Endothelial cell of umbilical vein (primary cell): ENCODE data around the gene LDHD. TPM values are rescaled to one million over a fixed set of nuclear protein-coding genes. Genes with fewer than 3 reads are reported as not detected.

Experiments used
- BruUV-seq: library from RNA; stranded (reverse); fragments of 400-500 nt; replicated peaks from 2 replicates; lab custom pipeline; 2021; lab: Mats Ljungman, UMichigan
- CTCF ChIA-PET: fragments of 300-600, 350-600 bp; sonication (Branson Sonifier 250); formaldehyde crosslinking; loops from one replicate; lab custom pipeline; 2021; ENCODE audit warnings: antibody characterized with exemption, inconsistent platforms; lab: Charles Lee
- POLR2A ChIA-PET: fragments of 300-600, 350-600 bp; sonication (Branson Sonifier 250); formaldehyde crosslinking; loops from one replicate; lab custom pipeline; 2021; ENCODE audit warnings: antibody characterized with exemption, inconsistent platforms; lab: Charles Lee
- DNase-seq: peaks from one replicate; pipeline ENCODE4 v3.0.0-alpha.2; 2011; ENCODE audit warnings: low read depth, low spot score
- FAIRE-seq: peaks from 2 replicates; lab custom pipeline; 2011; peaks lifted over from hg19 to GRCh38; lab: Jason Lieb, UNC
- H2AFZ ChIP-seq: 2 replicates; pipeline ENCODE4 v1.6.0; 2012; ENCODE audit warnings: low read depth, low read length, control low read depth, inconsistent platforms
- H3K27ac ChIP-seq: 2 replicates; pipeline ENCODE4 v1.5.1; 2011; ENCODE audit warnings: low read depth, mild to moderate bottlenecking, control low read depth, low read length, moderate library complexity; ENCODE audit not compliant: insufficient read depth
- H3K27me3 ChIP-seq, 2 experiments: 2 replicates each; pipeline versions ENCODE4 v1.6.0 to v1.6.1; 2011; ENCODE audit warnings: low read length in 2 of 2, mixed read lengths in 1 of 2; ENCODE audit not compliant: control insufficient read depth in 2 of 2, insufficient read depth in 2 of 2
- H3K36me3 ChIP-seq, 2 experiments: 2 replicates in 1 of 2; 3 replicates in 1 of 2; pipeline ENCODE4 v1.5.1; 2011; ENCODE audit warnings: low read length in 2 of 2, mild to moderate bottlenecking in 1 of 2, moderate library complexity in 1 of 2; ENCODE audit not compliant: control insufficient read depth in 2 of 2, insufficient read depth in 2 of 2; ENCODE audit errors: extremely low read depth in 1 of 2
- H3K4me1 ChIP-seq: 3 replicates; pipeline ENCODE4 v1.5.1; 2011; ENCODE audit warnings: mild to moderate bottlenecking, low read length; ENCODE audit not compliant: control insufficient read depth, insufficient read depth; ENCODE audit errors: extremely low read depth
- H3K4me2 ChIP-seq: 2 replicates; pipeline ENCODE4 v1.6.1; 2011; ENCODE audit warnings: low read length, control low read depth, mixed read lengths; ENCODE audit not compliant: insufficient read depth
- H3K4me3 ChIP-seq, 3 experiments: fragments of 200-600 bp in 1 of 3; sonication (generic), shearing (Covaris generic) in 1 of 3; replicated peaks in 1 of 3; 2 replicates each; pipeline ENCODE4 v1.5.1; 2011 to 2016; ENCODE audit warnings: control low read depth in 3 of 3, low read length in 3 of 3, mild to moderate bottlenecking in 2 of 3, inconsistent platforms in 1 of 3, low read depth in 1 of 3, moderate library complexity in 1 of 3; ENCODE audit not compliant: insufficient read depth in 1 of 3
- H3K79me2 ChIP-seq: 2 replicates; pipeline ENCODE4 v1.6.0; 2012; ENCODE audit warnings: low read length, inconsistent platforms; ENCODE audit not compliant: control insufficient read depth, insufficient read depth
- H3K9ac ChIP-seq: replicated peaks from 2 replicates; pipeline ENCODE3; 2011; ENCODE audit warnings: low read length, control low read depth; ENCODE audit not compliant: insufficient read depth; ENCODE audit errors: extremely low read depth
- H3K9me1 ChIP-seq: replicated peaks from 3 replicates; pipeline ENCODE4 v1.6.0; 2011; ENCODE audit warnings: mild to moderate bottlenecking, low read length; ENCODE audit not compliant: control insufficient read depth, insufficient read depth; ENCODE audit errors: extremely low read depth
- H3K9me3 ChIP-seq: replicated peaks from 2 replicates; pipeline ENCODE4 v1.5.1; 2012; ENCODE audit warnings: low read length, inconsistent platforms; ENCODE audit not compliant: control insufficient read depth, insufficient read depth
- H4K20me1 ChIP-seq: replicated peaks from 2 replicates; pipeline ENCODE3; 2011; ENCODE audit warnings: mild to moderate bottlenecking, low read length; ENCODE audit not compliant: control insufficient read depth, insufficient read depth; ENCODE audit errors: extremely low read depth
- CTCF ChIP-seq, 2 donors: IDR thresholded peaks; 1 replicate in 1 of 2; 2 replicates in 1 of 2; pipeline ENCODE4 v1.5.1; 2011; ENCODE audit warnings: low read length in 2 of 2, mild to moderate bottlenecking in 2 of 2, moderate library complexity in 2 of 2, control low read depth in 1 of 2, inconsistent platforms in 1 of 2, low read depth in 1 of 2; ENCODE audit not compliant: insufficient read depth in 1 of 2; ENCODE audit errors: extremely low read depth in 1 of 2
- EZH2 ChIP-seq: IDR thresholded peaks from 2 replicates; pipeline ENCODE4 v1.6.1; 2012; ENCODE audit warnings: borderline replicate concordance, low read depth, mild to moderate bottlenecking, moderate library complexity, low read length, inconsistent platforms; ENCODE audit not compliant: severe bottlenecking
- FOS ChIP-seq: IDR thresholded peaks from 2 replicates; pipeline ENCODE4 v1.6.1; 2011; ENCODE audit warnings: mild to moderate bottlenecking, low read length, moderate library complexity, borderline replicate concordance; ENCODE audit not compliant: insufficient read depth
- GATA2 ChIP-seq: IDR thresholded peaks from 2 replicates; pipeline ENCODE4 v1.7.0; 2011; ENCODE audit warnings: low read depth, mild to moderate bottlenecking, moderate library complexity, mixed read lengths, low read length; ENCODE audit not compliant: insufficient read length, insufficient read depth
- JUN ChIP-seq: IDR thresholded peaks from 2 replicates; pipeline ENCODE4 v1.6.1; 2011; ENCODE audit warnings: borderline replicate concordance, low read depth; ENCODE audit not compliant: insufficient read length, insufficient read depth
- MAX ChIP-seq: IDR thresholded peaks from 2 replicates; pipeline ENCODE4 v1.6.1; 2011; ENCODE audit not compliant: insufficient read depth, insufficient read length
- MYC ChIP-seq: IDR thresholded peaks from one replicate; pipeline ENCODE4 v1.6.1; 2011; ENCODE audit warnings: mild to moderate bottlenecking, low read depth, low read length
- POLR2A ChIP-seq: IDR thresholded peaks from 2 replicates; pipeline ENCODE4 v1.6.1; 2012; ENCODE audit warnings: low read depth, mild to moderate bottlenecking, control low read depth, low read length
- POLR2AphosphoS5 ChIP-seq: IDR thresholded peaks from 2 replicates; pipeline ENCODE4 v1.6.1; 2012; ENCODE audit warnings: low read depth, mild to moderate bottlenecking, control low read depth, low read length, moderate library complexity; ENCODE audit not compliant: insufficient read depth
- dilution Hi-C: fragments of 300-500 bp; cut with MboI; formaldehyde crosslinking; loops from one replicate; pipeline ENCODE4 v1.15.0; 2019; ENCODE audit warnings: low sequenced_read_pairs; ENCODE audit not compliant: extremely low pct_ligation_motif_present
- intact Hi-C: fragments of 100-400 bp; cut with micrococcal nuclease; formaldehyde crosslinking; loops from one replicate; pipeline ENCODE4 v1.10.0; 2022
- polyA plus RNA-seq, 4 experiments: library from polyadenylated mRNA; depleted of rRNA in 3 of 4; stranded (reverse) in 3 of 4; unstranded in 1 of 4; fragments of >200 nt; gene quantifications; 2 replicates each; pipeline versions ENCODE4 v1.2.1 to v1.2.3, GENCODE V29; 2011 to 2012; ENCODE audit warnings: missing spikeins in 1 of 4
- total RNA-seq: library from RNA; stranded (reverse); gene quantifications from 2 replicates; pipeline ENCODE4 v1.2.3, GENCODE V29; 2021

Gene LDHD
- total and polyA plus RNA-seq, 2 donors (not counting 3 experiments of a cell fraction or from before 2014, with no cell fraction given) = 0.41 TPM; not detected in 1

GRCh38 chr16:75088934-75089333 is 27.6 kb downstream of the LDHD start:
- H2AFZ ChIP-seq = no peak overlapping the region
- no peak overlapping the region for H3K9ac ChIP-seq
- H3K79me2 ChIP-seq = peaks cover 9% of the 10 kb centered on the region
- no peaks in the 10 kb centered on the region for H3K9me3 ChIP-seq
- ChIA-PET POLR2A (no interaction called here), CTCF (interaction anchor here (1.0 to 3.6 kb wide), 4 partner anchors 9 to 90 kb away, joined by 3 to 28 read pairs (median 22); partner anchors contain the start of gene ZNRF1)
- no peak overlapping the region for H3K4me2 ChIP-seq
- intact Hi-C loops (no loop called here), dilution Hi-C loops (no loop called here)
- H3K36me3 ChIP-seq = peaks cover 0 to 4% of the 10 kb centered on the region in 2 experiments
- no peak overlapping the region for H3K4me3 ChIP-seq
- TF ChIP-seq POLR2A (no peak), JUN (no peak), FOS (no peak), POLR2AphosphoS5 (no peak), EZH2 (no peak), MYC (no peak), CTCF (IDR thresholded peaks at IDR 0.05; ENCODE audit: extremely low read depth in 1 of 2, insufficient read depth in 1 of 2, low read depth in 1 of 2, low read length in 2 of 2) (no peak), MAX (no peak), GATA2 (no peak)
- DNase-seq = no peak
- peaks cover 26% of the 10 kb centered on the region for H3K4me1 ChIP-seq
- no peaks in the 10 kb centered on the region for H3K9me1 ChIP-seq
- no peaks in the 10 kb centered on the region for H3K27me3 ChIP-seq
- no TSS peak for BruUV-seq
- H3K27ac ChIP-seq = no peak overlapping the region
- FAIRE-seq = no peak
- H4K20me1 ChIP-seq = no peaks in the 10 kb centered on the region
